Hepatocyte (in vitro differentiated cells): Measurements from ENCODE around the gene GRID1.

Experiments
- CTCF ChIP-seq: fragments of 200-600 bp; sonication (generic); IDR thresholded peaks from 2 replicates; pipeline ENCODE4 v1.5.1; 2016; ENCODE audit warnings: antibody characterized with exemption, mild to moderate bottlenecking; ENCODE audit not compliant: poor library complexity
- EZH2 ChIP-seq: fragments of 200-600 bp; sonication (generic); IDR thresholded peaks from 2 replicates; pipeline ENCODE4 v1.6.1; 2016; ENCODE audit warnings: antibody characterized with exemption, mild to moderate bottlenecking, borderline replicate concordance

- TF ChIP-seq CTCF (no peak), EZH2 (no peak)
These were observed 389.0 kb downstream of the GRID1 start for GRCh38 chr10:85977642-85978041.
